Type B pancreatic cell (in vitro differentiated cells): ENCODE data around the gene PLPP1. TPM values are rescaled to one million over a fixed set of nuclear protein-coding genes. Genes with fewer than 3 reads are reported as not detected.

Source experiments
- DNase-seq: peaks from one replicate; pipeline ENCODE4 v3.0.0; 2021; ENCODE audit warnings: mixed read lengths; ENCODE audit not compliant: unreplicated experiment; ENCODE audit errors: extremely low spot score
- H3K27ac Mint-ChIP-seq: 2 replicates; pipeline ENCODE4 v1.8.0; 2021; ENCODE audit warnings: mild to moderate bottlenecking, mixed read lengths
- H3K27me3 Mint-ChIP-seq: 2 replicates; pipeline ENCODE4 v1.8.0; 2021; ENCODE audit warnings: mixed read lengths
- H3K36me3 Mint-ChIP-seq: 2 replicates; pipeline ENCODE4 v1.8.0; 2021; ENCODE audit warnings: mixed read lengths
- H3K4me1 Mint-ChIP-seq: one replicate; pipeline ENCODE4 v1.8.0; 2021; ENCODE audit warnings: mixed read lengths; ENCODE audit not compliant: unreplicated experiment
- H3K4me3 Mint-ChIP-seq: 2 replicates; pipeline ENCODE4 v1.8.0; 2021; ENCODE audit warnings: mild to moderate bottlenecking, mixed read lengths
- H3K9me3 Mint-ChIP-seq: 2 replicates; pipeline ENCODE4 v1.8.0; 2021; ENCODE audit warnings: mixed read lengths
- CTCF ChIP-seq: fragments of 200-600 bp; sonication (generic); conservative IDR thresholded peaks from 2 replicates; pipeline ENCODE4 v1.5.0; 2021; ENCODE audit warnings: antibody characterized with exemption, mild to moderate bottlenecking
- total RNA-seq: library from RNA; stranded (reverse); gene quantifications from 2 replicates; pipeline ENCODE4 v1.2.1, GENCODE V29; 2021; ENCODE audit warnings: low replicate concordance

Gene PLPP1
- total RNA-seq, 1 donor from 2014 or later, result 12.8 TPM

GRCh38 chr5:55547781-55548180 is 13.0 kb upstream of the PLPP1 start:
- Mint-ChIP-seq H3K4me3 (no peak overlapping the region), H3K36me3 (no peaks in the 10 kb centered on the region), H3K27ac (no peak overlapping the region), H3K27me3 (no peaks in the 10 kb centered on the region), H3K4me1 (no peaks in the 10 kb centered on the region), H3K9me3 (no peaks in the 10 kb centered on the region)
- TF ChIP-seq CTCF, result no peak
- DNase-seq, result no peak

- Mint-ChIP-seq H3K36me3 (no peaks in the 10 kb centered on the region), H3K4me3 (no peak overlapping the region)
- no peak for DNase-seq
Observed at GRCh38 chr5:55546947-55547346, 12.2 kb upstream of the PLPP1 start.

GRCh38 chr5:55544341-55544740 is 9.6 kb upstream of the PLPP1 start:
- Mint-ChIP-seq H3K9me3 (no peaks in the 10 kb centered on the region), H3K27ac (no peak overlapping the region), H3K4me3 (no peak overlapping the region), H3K36me3 (no peaks in the 10 kb centered on the region), H3K4me1 (no peaks in the 10 kb centered on the region), H3K27me3 (no peaks in the 10 kb centered on the region)
- DNase-seq, result no peak
- TF ChIP-seq CTCF, result no peak

More at GRCh38 chr5:55546947-55547346, 12.2 kb upstream of the PLPP1 start:
- H3K27ac Mint-ChIP-seq, result no peak overlapping the region
- no peaks in the 10 kb centered on the region for H3K27me3 Mint-ChIP-seq
- no peak for TF ChIP-seq CTCF
- no peaks in the 10 kb centered on the region for H3K4me1 Mint-ChIP-seq
- H3K9me3 Mint-ChIP-seq, result no peaks in the 10 kb centered on the region

- no peaks in the 10 kb centered on the region for H3K9me3 Mint-ChIP-seq
- H3K4me3 Mint-ChIP-seq, result no peak overlapping the region
- no peaks in the 10 kb centered on the region for H3K36me3 Mint-ChIP-seq
- TF ChIP-seq CTCF, result no peak
- H3K27ac Mint-ChIP-seq, result no peak overlapping the region
- DNase-seq, result no peak
- no peaks in the 10 kb centered on the region for H3K27me3 Mint-ChIP-seq
- H3K4me1 Mint-ChIP-seq, result no peaks in the 10 kb centered on the region
Observed at GRCh38 chr5:55541056-55541635, 6.4 kb upstream of the PLPP1 start.

GRCh38 chr5:55540525-55540924 is 5.8 kb upstream of the PLPP1 start:
- no peaks in the 10 kb centered on the region for H3K36me3 Mint-ChIP-seq
- no peak for DNase-seq
- H3K4me3 Mint-ChIP-seq, result no peak overlapping the region
- no peaks in the 10 kb centered on the region for H3K4me1 Mint-ChIP-seq
- H3K27me3 Mint-ChIP-seq, result no peaks in the 10 kb centered on the region
- TF ChIP-seq CTCF, result no peak
- H3K27ac Mint-ChIP-seq, result no peak overlapping the region
- no peaks in the 10 kb centered on the region for H3K9me3 Mint-ChIP-seq

- no peak for TF ChIP-seq CTCF
- Mint-ChIP-seq H3K4me1 (no peaks in the 10 kb centered on the region), H3K9me3 (no peaks in the 10 kb centered on the region), H3K4me3 (no peak overlapping the region), H3K36me3 (no peaks in the 10 kb centered on the region), H3K27me3 (no peaks in the 10 kb centered on the region), H3K27ac (no peak overlapping the region)
- DNase-seq, result no peak
Observed at GRCh38 chr5:55540024-55540423, 5.3 kb upstream of the PLPP1 start.
